Measurements from ENCODE around the gene NDUFC1.
"Not testable (repeated sequence)": the region's sequence is repeated elsewhere in the genome, so short reads cannot be mapped to it uniquely, and the experiment has no call there.

Gene NDUFC1

DNA sequence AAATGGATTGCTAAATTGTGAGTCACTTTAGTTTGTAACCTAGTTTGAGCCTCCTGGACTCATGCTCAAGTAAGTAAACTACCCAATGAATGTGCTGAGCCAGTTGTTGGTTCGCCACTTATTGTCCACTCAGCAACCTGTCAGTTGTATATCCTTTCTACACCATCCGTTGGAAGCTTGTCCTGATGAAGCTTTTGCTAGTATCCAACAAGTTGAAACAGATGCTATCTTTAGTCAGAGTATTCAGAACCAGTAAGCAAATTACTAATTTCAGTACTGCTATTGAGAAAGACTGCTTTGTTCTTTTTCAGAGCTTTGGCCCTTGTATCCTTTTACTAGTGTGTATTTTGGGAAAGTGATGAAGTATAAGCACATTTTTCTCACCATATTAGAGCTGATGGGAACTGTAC, 5.3 kb downstream of the NDUFC1 start:
- DNase-seq (ENCODE audit: low read depth), result no peak

DNA sequence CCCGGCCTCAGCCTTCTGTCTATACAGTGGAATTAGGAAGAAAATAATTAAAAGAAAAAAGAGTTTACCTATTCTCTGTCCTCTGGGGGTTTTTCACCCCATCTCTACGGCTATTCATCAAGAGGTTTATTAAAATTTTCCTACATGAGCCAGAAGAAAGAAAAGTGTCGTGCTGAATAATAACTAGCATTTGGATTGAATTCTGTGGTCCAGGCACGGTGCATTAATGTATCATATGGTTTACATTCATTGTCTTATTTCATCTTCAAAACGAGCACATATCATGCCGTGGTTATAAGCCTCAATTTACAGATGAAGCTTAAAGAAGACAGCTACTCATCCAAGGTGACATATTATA, 6.4 kb downstream of the NDUFC1 start:
- DNase-seq (ENCODE audit: low read depth), result no peak

DNA sequence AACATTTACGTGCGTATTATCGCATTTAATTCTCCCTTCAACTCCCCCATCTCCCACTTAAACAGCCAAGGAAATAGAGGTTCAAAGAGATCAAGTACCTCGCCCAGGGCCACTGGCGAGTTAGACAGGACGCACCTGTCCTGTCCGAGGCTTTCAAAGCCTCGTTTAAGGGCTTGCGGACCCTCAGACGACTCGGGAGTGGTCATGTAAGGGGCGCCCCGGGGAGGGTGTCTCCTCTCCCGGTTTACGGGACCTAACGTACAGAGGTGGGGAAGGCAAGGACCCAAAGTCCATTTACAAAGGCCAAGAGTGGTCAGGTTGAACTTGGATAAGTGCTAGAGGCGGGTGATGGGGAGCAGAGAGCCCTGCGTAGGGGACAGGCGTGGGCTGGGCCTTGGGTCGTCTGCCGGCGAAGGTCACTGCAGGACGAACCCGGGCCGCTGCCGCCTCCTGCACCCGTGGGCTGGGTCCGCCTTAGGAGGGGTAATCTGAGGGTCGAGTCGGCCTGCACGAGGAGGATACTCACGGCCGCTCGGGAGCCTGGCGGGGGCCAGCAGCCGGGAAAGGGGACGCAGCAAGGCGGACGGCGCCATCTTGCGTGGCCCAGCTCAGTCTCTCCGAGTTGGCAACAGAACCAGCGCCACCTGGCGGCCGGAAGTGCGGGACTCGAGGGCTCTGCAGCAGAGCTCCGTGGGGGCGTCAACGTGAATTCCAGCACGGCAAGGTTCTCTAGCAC, 6.9 kb downstream of the NDUFC1 start:
- peak; percentile 87 for DNase-seq (ENCODE audit: low read depth)

DNA sequence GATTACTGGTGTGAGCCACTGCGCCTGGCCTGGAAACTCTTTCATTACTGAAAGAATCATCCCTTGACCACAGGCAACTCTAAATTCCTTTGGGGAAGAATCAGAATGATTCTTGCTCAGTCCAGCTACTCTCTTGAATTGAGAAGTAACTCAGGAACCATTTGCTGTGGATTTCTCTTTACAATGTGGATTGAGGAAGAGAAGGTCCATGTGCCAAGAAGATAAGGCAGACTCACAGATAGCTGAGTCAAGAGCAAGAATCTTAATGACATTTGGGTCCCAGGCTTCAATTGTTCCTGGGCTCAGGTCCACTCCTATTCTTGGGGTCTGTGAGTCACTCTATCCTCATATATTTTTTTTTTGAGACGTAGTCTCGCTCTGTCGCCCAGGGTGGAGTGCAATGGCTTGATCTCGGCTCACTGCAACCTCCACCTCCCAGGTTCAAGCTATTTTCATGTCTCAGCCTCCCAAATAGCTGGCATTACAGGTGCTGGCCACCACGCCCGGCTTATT, 16.0 kb downstream of the NDUFC1 start:
- DNase-seq (ENCODE audit: low read depth), result no peak

DNA sequence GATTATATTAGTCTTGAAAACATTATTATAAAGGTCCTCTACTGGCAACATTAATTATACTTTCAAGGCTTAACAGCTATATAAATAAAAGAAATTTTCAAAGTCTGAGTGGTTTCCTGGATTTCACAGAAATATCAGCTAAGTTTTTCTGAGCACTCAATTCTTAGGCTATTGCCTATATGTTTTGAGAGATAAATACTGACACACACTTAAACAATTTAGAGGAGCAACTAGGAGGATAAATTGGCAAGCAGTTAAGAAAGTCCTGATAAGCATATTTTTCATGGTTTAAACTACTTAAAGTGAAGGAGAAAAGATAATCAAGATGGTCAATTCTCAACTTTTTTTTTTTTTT, 19.6 kb downstream of the NDUFC1 start:
- DNase-seq (ENCODE audit: low read depth), result no peak

DNA sequence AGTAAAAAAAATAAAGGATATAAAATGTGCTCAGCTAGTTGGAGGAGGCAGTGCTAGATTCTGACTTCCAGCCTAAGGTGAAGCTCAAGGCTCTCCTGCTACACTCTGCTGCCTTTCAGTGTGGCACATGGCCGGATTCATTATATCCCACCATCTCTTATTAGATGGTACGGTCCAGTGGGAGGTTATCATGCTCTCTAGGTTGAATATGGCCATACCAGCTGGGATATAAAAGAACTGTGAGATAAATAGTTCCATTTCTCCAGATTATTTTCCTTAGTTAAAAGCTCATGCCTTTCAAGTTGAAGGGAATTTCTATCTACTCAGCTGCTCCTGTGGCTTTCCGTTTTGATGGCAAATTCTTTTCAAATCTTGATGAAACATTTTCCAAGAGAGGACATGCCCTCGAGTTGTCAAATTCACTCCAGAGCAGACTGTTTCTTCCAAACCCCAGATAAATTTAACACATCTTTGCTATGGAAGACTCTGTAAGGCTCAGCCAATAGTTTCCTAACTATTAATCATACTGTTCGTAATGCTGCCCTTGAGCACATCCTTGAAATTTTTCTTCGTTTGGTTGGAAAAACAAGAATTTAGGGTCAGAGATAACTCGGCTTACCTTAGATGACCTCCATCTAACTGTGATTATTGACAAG, 20.1 kb downstream of the NDUFC1 start:
- no peak for DNase-seq (ENCODE audit: low read depth)

DNA sequence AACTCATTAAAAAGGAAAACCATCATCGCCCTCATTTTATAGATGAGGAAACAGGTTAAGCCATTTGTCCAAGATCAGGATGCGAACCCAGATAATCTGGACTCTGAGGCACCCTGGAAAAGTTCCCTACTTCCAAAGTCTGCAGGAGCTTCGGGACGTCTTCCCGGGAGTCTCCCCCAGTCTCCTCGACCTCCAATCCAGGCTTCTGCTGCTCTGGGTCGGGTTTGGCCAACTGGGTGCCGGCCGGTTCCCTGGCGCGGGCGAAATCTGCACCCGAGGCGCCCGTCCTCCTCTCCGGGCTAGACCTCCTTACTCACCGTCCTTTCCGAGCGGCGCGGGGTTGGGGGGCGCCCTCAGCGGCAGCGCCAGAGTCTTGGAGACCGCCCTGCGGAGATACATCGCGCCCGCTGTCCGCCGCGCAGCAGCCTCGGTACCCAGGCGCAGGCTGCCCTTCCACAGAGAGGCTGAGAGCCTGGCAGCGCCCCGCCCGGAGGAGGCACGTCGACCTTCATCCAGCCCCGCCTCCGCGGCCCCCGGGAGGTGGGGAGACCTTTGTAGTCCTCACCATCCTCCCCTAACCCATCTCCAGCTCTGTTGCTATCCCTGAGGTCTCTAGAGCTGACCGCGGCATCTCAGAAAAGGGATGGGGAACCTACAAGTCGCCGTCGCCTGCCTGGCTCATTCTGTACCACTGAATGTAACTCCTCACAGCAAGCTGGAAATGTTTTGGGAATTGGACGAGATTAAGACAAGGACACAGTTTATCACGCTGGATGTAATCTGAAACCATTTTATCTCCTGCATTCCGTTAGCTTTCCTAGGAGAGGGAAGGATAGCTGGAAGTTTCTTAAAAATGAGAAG, 22.3 kb downstream of the NDUFC1 start, which contains the start of gene MGARP:
TSS of gene MGARP (minus strand) at position 466 of the 861 bp plus-strand sequence. CDS start at position 399, 67 bp downstream.
- DNase-seq (ENCODE audit: low read depth), result no peak

DNA sequence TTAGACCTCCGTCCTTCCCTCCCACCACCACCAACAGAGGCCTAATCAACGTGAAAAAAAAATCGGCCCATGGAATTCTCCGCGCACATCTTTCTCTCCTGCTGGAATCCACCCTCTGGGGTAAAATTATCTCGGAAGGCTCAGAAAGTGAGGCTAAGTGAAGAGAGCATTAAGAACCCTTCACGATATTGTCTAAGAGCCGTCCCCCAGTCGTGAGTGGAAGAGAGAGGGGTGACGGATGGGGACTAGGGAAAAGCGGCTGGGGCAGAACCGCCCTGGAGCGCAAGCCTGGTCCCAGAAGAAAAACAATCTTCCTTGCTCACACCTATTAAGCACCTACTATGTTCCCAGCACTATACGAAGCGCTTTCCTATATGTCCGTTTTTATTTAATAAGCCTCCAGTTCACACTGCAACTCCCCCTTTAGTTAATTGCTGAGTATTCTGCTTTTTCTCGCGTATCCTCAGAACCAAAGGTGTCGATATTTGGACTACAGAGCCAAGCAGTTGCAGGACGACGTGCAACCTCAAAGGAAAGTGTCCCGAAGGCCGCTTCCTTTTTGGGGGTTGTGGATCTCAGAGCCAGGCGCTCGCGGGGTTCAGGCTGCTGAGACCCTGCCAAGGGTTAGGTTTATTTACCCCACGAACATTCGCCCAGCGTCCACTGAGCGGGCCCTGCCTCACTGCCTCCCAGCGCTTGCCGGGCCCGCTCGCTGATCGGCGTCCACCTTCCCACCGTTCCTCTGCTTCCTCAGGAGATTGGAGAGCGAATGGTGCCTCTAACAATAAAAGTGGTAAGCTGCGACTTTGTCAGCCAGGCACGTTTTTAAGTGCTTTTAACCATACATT, 23.1 kb downstream of the NDUFC1 start:
- no peak for DNase-seq (ENCODE audit: low read depth)

DNA sequence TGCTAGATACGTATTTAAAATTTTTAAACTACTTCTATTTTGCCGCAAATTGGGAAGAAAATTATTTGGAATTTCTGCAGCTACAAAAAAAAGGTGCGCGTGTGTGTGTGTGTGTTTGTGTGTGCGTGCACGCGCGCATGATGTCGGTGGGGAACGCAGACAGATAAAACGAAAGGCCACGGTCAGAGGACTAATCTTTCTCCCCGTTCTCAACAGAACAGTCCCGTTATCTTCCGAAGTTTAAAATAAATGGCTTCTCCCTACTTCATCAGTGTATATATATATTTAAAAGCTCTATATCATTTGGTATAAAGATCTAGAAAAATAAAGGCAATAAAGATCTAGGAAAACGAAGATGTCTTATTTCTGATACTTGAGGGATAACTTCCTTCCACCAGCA, 23.8 kb downstream of the NDUFC1 start:
- DNase-seq (ENCODE audit: low read depth), result no peak

DNA sequence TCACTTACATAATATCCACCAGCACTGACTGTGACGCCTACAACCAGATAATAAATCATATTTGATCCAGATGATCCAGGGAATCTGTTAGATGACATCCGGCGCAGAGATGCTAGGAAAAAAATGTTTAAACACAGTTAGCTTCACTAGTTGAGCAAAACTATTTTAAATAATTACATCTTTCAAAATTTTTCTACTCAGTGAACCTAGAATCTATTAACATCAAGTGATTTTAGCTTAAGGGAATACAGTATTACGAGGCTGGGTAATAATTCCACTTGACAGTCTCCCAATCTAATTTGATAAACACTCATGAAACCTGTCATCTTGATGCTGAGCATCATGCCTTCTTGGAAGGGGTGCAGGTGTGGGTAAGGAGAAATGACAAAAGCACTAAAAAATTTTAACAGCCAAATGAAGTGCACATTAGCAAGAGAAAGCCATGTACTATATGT, 27.0 kb downstream of the NDUFC1 start:
- no peak for DNase-seq (ENCODE audit: low read depth)

DNA sequence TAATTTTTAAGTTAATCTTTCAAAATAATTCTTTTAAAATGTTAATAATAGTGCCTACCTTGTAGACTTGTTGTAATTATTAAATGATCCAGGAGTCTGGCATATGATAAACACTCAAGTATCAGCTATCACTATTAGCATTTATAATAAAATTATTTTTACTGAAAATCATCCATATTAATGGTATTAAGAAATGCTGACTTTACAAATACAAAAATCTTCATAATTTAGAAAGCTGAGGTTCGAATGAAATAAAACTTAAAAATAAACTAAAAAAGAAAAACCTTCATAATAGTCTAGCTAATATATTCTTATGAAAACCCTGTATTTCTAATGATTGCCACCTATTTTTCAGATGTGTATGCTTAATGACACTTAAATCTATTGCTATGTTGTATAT, 27.5 kb downstream of the NDUFC1 start:
- no peak for DNase-seq (ENCODE audit: low read depth)

DNA sequence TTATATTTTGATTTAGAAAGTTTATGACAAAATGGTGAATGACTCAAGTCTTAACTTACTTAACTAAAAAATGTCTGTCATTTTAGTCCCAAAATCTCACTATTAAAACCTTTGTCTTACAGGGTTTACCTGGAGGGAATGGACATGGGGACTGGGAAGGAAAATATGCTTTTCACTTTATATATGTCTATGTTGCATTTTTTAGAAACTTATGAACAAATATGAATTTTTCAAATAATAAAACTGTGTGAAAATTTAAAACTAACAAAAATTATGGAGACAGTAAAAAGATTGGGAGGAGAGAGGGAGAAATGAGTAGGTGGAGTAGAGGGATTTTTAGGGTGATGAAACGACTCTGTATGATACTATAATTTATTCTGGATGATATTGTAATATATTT, 28.4 kb downstream of the NDUFC1 start:
- no peak for DNase-seq (ENCODE audit: low read depth)

DNA sequence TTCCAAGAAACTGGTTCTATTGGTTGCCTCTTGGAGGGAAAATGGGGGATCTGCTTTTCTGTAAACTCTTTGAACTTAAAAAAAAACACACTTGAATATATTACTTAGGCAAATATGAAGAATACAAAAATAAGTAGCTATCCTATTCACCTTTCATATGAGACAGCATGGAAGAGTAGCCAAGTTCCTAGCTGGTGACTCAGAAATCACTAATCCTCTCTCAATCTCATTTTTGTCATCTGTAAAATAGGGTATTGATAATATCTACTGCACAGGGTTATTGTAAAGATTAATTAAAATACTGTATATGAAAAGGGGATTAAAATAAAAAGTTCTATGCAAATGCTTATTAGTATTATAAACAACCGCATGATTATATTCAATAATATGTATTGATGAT, 35.0 kb downstream of the NDUFC1 start:
- no peak for DNase-seq (ENCODE audit: low read depth)

DNA sequence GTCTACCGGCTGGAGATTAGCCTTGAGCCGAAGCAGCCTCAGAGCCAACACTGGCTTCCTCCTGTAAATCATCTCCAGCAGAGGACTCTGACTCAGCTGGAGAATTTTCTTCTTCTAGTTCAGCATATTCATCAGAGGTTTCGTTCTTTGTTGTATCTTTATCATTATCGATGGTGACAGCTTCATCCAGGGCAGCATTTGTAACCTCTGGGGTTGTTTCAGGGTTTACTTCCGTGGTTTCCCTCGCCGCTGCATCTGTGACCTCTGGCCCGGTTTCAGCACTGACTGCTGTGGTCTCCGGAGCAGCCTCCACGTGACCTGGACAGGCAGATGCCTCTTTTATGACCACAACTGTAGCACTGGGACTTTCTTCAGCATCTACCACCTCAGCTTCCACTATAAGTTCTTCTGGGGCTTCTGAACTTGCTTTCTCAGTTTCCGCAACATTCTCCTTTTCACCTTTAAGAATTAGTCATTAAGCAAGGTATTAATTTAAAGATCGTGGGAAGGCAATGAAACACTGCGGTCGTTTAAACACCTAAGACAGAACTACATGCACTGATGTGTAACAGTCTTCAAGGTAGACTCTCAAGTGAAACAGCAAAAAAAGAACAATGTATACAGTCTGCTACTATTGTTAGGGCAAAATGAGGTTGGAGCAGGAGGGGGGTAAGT, 35.6 kb downstream of the NDUFC1 start:
- peak; percentile 65 for DNase-seq (ENCODE audit: low read depth)

DNA sequence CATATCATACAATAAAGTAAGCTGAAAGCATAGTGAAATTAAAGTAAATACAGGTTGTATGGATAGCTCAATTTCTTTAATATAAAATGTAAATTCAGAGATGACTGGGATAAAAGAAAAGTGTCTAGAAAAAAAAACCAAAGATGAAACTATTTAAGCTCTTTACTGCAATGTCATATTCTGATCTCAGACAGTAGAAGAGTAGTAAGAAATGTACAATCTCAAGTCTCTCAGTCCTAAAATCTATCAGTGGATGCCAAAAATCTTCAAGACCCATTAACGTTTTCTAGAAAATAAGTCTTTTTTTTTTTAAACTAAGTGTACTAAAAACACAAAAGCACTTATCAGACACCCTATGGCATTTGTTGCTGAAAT, 36.1 kb downstream of the NDUFC1 start:
- DNase-seq (ENCODE audit: low read depth), result no peak

DNA sequence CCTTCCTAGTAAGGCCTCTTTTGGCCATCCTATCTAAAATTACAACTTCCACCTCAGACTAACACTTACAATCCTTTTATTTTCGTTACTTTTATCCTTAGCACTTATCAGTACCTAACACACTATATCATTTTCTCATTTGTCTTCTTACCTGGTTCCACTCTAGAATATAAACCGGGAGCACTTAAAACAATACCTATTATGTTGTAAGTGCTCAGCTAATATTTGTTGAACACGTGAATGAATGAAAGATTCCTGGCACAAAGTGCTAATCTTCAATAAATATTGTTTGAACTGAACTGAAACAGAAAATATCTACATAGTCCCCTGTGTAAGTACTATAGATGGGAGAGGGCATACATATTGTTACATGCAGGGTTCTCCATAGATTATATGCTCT, 36.6 kb downstream of the NDUFC1 start:
- no peak for DNase-seq (ENCODE audit: low read depth)

DNA sequence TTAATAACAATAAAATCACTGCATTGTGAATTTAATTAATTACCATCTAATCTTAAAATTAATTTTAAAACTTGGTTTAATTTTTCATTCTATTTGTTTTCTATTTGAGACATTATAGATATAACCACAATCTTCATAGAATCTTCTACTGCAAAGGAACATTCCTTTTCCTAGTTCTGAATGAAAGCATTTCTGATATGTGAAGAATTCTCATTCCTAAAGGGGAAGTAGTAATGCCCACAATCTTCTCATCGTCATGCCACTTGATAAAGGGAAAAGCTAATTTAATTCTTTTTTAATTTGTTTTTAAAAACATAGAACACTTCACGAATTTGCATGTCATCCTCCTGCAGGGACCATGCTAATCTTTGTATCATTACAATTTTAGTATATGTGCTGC, 45.9 kb downstream of the NDUFC1 start:
- no peak for DNase-seq (ENCODE audit: low read depth)

DNA sequence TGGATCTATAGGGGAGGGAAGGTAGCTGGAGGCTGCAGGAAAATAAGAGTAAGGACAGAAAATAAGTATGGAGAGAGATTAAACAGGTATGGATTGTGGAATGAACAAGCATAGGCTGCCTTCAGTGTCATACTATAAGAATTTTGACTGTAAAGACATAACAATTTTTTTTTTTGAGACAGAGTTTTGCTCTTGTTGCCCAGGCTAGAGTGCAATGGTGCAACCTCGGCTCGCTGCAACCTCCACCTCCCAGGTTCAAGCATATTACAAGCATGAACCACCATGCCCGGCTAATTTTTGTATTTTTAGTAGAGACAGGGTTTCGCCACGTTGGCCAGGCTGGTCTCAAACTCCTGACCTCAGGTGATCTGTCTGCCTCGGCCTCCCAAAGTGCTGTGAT, 46.7 kb downstream of the NDUFC1 start:
- DNase-seq (ENCODE audit: low read depth), result not testable (repeated sequence)

DNA sequence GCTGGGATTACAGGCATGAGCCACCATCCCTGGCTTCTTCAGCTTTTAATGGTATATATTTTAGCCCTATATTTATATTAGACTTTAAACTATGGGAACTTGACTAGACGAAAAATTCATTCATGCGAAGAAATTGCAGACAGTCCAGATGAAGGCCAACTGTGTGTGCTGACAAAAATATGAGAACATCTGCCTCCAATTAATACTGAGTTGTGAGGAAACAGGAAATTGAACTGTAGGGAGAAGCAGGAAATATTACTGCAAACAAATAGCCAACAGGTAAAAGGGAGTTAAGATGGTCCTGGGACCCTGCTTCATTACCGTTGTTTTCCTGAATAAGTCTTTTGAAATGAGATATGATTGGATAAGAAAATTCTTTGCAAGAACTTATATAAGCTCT, 48.6 kb downstream of the NDUFC1 start:
- DNase-seq (ENCODE audit: low read depth), result no peak

DNA sequence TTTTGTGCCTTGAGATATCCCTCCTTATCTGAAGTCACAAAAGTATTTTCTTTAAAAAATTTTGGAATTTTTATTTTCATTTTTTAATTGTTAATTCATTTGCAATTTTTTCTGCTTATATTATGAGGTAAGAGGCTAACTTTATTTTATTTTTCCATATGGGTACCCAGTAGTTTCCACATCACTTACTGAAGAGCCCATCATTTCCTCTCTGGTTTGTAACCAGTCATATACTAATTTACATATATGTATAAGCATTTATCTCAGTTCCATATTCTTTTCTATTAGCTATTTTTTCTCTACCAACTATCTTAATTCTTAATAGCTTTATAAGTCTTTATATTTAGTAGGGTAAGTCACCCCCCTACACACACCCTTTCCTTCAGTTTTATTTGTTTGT, 49.2 kb downstream of the NDUFC1 start:
- no peak for DNase-seq (ENCODE audit: low read depth)

DNA sequence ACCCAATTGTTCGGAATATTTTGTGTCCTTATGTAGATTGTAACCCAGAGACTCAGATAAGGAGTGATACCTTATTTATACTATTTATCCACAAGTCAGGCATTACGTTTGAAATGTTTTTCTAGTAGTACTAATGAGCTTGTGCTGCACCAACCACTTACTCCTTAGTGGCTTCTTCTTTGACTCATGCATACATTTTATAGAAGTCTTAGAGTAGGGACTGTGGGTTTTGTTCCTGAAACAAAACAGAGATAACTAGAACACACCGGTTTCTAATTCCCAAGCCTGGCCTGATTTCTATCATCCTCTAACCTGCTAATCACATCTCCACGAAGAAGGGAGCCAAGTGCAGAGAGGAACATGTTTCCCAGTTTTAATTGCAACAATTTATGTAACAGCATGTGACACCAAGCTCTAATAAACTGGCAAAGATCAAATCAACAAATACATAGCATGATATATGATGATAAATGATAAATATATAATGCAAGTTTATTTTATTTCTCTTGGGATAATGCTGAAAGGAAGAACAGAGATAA, 54.5 kb downstream of the NDUFC1 start:
- DNase-seq (ENCODE audit: low read depth), result no peak

Measured in T-helper 22 cell (primary cell).